A549 (cell line): Measurements from ENCODE around the gene FCHO2.

Source experiments
- CEBPB ChIP-seq, 2 experiments: fragments of >200 bp in 1 of 2; sonication (Bioruptor Twin) in 1 of 2; formaldehyde crosslinking in 1 of 2; IDR thresholded peaks; 2 replicates each; pipeline ENCODE4 v1.6.1; 2012 to 2016
- ESRRA ChIP-seq: fragments of 150-350 bp; IDR thresholded peaks from 2 replicates; pipeline ENCODE4 v1.6.1; 2014; ENCODE audit warnings: mild to moderate bottlenecking, low read length, borderline replicate concordance
- MYC ChIP-seq: IDR thresholded peaks from 2 replicates; pipeline ENCODE4 v1.6.1; 2012; ENCODE audit warnings: mild to moderate bottlenecking, inconsistent platforms, low read length, improper control_type of control experiment, borderline replicate concordance
- POLR2A ChIP-seq: IDR thresholded peaks from 2 replicates; pipeline ENCODE4 v1.6.1; 2012; ENCODE audit warnings: mild to moderate bottlenecking, low read length
- RAD21 ChIP-seq, 2 experiments: fragments of >200 bp in 1 of 2; sonication (Bioruptor Twin) in 1 of 2; formaldehyde crosslinking in 1 of 2; IDR thresholded peaks in 1 of 2; conservative IDR thresholded peaks in 1 of 2; 2 replicates in 1 of 2; 3 replicates in 1 of 2; pipeline ENCODE4 v1.6.1; 2012 to 2018; ENCODE audit warnings: inconsistent platforms in 1 of 2
- RARB ChIP-seq: fragments of 250-450 bp; sonication (Bioruptor Pico); IDR thresholded peaks from 2 replicates; pipeline ENCODE4 v1.8.0; 2021; ENCODE audit warnings: mild to moderate bottlenecking, moderate library complexity
- SMC3 ChIP-seq: fragments of >200 bp; sonication (Bioruptor Twin); formaldehyde crosslinking; IDR thresholded peaks from 3 replicates; pipeline ENCODE4 v1.6.1; 2018; ENCODE audit warnings: inconsistent platforms
- TFCP2L1 ChIP-seq: fragments of 250-450 bp; sonication (Bioruptor Pico); IDR thresholded peaks from 2 replicates; pipeline ENCODE4 v1.5.0; 2021; ENCODE audit warnings: mild to moderate bottlenecking
- ZC3H11A ChIP-seq: fragments of 450-650 bp; IDR thresholded peaks from 2 replicates; pipeline ENCODE4 v1.6.1; 2014; ENCODE audit warnings: antibody characterized with exemption, mild to moderate bottlenecking
- TF ChIP-seq, protein P1 (sequence below): fragments of >200 bp; sonication (Bioruptor Twin); formaldehyde crosslinking; IDR thresholded peaks from 3 replicates; pipeline ENCODE4 v1.5.1; 2016
- TF ChIP-seq, protein P2 (sequence below): fragments of 250-450 bp; sonication (Bioruptor Pico); IDR thresholded peaks from 2 replicates; pipeline ENCODE4 v1.5.0; 2020; ENCODE audit warnings: low read depth, mild to moderate bottlenecking, moderate library complexity
- TF ChIP-seq, protein P3 (sequence below): fragments of 450-650 bp; IDR thresholded peaks from 2 replicates; pipeline ENCODE4 v1.6.1; 2014; ENCODE audit warnings: antibody characterized with exemption
- TF ChIP-seq, protein P4 (sequence below): fragments of 200-600 bp; sonication (generic); IDR thresholded peaks from 2 replicates; pipeline ENCODE4 v1.6.1; 2016; ENCODE audit warnings: antibody characterized with exemption, mild to moderate bottlenecking, moderate library complexity
- TF ChIP-seq, protein P5 (sequence below): IDR thresholded peaks from 2 replicates; pipeline ENCODE4 v1.6.1; 2012

DNA sequence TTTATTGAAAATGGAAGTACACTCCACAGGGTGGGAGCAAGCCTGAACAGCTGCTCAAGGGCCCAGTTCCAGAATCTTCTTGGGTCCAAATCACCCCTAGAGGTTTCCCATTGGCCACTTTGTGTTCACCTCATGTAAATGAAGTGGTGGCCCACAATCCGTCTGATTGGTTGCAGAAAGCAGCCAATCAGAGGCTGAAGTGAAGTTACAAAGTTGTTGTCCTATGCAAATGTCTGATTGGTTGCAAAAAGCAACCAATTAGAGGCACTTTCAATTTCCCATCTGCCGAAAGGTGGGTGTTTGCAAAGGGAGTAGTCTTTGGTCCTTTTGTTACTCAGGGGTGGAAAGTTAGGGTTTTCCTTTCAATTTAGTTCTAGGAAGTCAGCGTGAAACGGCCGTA lies 173.3 kb downstream of the FCHO2 start:
- TF ChIP-seq, protein P1, sequence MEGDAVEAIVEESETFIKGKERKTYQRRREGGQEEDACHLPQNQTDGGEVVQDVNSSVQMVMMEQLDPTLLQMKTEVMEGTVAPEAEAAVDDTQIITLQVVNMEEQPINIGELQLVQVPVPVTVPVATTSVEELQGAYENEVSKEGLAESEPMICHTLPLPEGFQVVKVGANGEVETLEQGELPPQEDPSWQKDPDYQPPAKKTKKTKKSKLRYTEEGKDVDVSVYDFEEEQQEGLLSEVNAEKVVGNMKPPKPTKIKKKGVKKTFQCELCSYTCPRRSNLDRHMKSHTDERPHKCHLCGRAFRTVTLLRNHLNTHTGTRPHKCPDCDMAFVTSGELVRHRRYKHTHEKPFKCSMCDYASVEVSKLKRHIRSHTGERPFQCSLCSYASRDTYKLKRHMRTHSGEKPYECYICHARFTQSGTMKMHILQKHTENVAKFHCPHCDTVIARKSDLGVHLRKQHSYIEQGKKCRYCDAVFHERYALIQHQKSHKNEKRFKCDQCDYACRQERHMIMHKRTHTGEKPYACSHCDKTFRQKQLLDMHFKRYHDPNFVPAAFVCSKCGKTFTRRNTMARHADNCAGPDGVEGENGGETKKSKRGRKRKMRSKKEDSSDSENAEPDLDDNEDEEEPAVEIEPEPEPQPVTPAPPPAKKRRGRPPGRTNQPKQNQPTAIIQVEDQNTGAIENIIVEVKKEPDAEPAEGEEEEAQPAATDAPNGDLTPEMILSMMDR = no peak
- TF ChIP-seq SMC3 = no peak
- TF ChIP-seq, protein P2, sequence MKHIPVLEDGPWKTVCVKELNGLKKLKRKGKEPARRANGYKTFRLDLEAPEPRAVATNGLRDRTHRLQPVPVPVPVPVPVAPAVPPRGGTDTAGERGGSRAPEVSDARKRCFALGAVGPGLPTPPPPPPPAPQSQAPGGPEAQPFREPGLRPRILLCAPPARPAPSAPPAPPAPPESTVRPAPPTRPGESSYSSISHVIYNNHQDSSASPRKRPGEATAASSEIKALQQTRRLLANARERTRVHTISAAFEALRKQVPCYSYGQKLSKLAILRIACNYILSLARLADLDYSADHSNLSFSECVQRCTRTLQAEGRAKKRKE (CRISPR knock-in tag) = no peak
- TF ChIP-seq, protein P3, sequence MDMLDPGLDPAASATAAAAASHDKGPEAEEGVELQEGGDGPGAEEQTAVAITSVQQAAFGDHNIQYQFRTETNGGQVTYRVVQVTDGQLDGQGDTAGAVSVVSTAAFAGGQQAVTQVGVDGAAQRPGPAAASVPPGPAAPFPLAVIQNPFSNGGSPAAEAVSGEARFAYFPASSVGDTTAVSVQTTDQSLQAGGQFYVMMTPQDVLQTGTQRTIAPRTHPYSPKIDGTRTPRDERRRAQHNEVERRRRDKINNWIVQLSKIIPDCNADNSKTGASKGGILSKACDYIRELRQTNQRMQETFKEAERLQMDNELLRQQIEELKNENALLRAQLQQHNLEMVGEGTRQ = no peak
- no peak for TF ChIP-seq POLR2A
- TF ChIP-seq RAD21 (conservative IDR thresholded peaks at IDR 0.05 in 1 of 2, IDR thresholded peaks at IDR 0.05 in 1 of 2) = no peak
- TF ChIP-seq ZC3H11A = no peak
- TF ChIP-seq, protein P4, sequence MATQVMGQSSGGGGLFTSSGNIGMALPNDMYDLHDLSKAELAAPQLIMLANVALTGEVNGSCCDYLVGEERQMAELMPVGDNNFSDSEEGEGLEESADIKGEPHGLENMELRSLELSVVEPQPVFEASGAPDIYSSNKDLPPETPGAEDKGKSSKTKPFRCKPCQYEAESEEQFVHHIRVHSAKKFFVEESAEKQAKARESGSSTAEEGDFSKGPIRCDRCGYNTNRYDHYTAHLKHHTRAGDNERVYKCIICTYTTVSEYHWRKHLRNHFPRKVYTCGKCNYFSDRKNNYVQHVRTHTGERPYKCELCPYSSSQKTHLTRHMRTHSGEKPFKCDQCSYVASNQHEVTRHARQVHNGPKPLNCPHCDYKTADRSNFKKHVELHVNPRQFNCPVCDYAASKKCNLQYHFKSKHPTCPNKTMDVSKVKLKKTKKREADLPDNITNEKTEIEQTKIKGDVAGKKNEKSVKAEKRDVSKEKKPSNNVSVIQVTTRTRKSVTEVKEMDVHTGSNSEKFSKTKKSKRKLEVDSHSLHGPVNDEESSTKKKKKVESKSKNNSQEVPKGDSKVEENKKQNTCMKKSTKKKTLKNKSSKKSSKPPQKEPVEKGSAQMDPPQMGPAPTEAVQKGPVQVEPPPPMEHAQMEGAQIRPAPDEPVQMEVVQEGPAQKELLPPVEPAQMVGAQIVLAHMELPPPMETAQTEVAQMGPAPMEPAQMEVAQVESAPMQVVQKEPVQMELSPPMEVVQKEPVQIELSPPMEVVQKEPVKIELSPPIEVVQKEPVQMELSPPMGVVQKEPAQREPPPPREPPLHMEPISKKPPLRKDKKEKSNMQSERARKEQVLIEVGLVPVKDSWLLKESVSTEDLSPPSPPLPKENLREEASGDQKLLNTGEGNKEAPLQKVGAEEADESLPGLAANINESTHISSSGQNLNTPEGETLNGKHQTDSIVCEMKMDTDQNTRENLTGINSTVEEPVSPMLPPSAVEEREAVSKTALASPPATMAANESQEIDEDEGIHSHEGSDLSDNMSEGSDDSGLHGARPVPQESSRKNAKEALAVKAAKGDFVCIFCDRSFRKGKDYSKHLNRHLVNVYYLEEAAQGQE = no peak
- no peak for TF ChIP-seq MYC
- TF ChIP-seq TFCP2L1 (CRISPR knock-in tag) = no peak
- no peak for TF ChIP-seq CEBPB (IDR thresholded peaks at IDR 0.05)
- TF ChIP-seq ESRRA = no peak
- no peak for TF ChIP-seq RARB (CRISPR knock-in tag)
- TF ChIP-seq, protein P5, sequence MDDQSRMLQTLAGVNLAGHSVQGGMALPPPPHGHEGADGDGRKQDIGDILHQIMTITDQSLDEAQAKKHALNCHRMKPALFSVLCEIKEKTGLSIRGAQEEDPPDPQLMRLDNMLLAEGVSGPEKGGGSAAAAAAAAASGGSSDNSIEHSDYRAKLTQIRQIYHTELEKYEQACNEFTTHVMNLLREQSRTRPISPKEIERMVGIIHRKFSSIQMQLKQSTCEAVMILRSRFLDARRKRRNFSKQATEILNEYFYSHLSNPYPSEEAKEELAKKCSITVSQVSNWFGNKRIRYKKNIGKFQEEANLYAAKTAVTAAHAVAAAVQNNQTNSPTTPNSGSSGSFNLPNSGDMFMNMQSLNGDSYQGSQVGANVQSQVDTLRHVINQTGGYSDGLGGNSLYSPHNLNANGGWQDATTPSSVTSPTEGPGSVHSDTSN = no peak
